Measurements from ENCODE around the gene KLHL26. TPM values are rescaled to one million over a fixed set of nuclear protein-coding genes. Genes with fewer than 3 reads are reported as not detected.

KLHL26 gene
- total and polyA plus RNA-seq, 2 of the 13 experiments (the other 11 are each of a cell fraction or from before 2014, with no cell fraction given) = 1.5 to 1.7 TPM

GRCh38 chr19:18610556-18611326 is 26.1 kb upstream of the KLHL26 start (continued):
- peak; percentile 63 for TF ChIP-seq ZNF800 (CRISPR knock-in tag; IDR thresholded peaks at IDR 0.05)
- TF ChIP-seq GATA4 (IDR thresholded peaks at IDR 0.05; ENCODE audit: borderline replicate concordance, low read depth) = no peak
- peak; percentile 88 for TF ChIP-seq FOSL2 (CRISPR knock-in tag; IDR thresholded peaks at IDR 0.05)
- peak; percentile 67 for TF ChIP-seq BCL6 (CRISPR knock-in tag; IDR thresholded peaks at IDR 0.05)
- no peak for TF ChIP-seq ZNF101 (CRISPR knock-in tag; IDR thresholded peaks at IDR 0.05; ENCODE audit: borderline replicate concordance, low read depth)
- no peak for TF ChIP-seq NR1H2 (CRISPR knock-in tag; IDR thresholded peaks at IDR 0.05; ENCODE audit: borderline replicate concordance, low read depth)
- TF ChIP-seq ATF2 (CRISPR knock-in tag; IDR thresholded peaks at IDR 0.05) = no peak
- TF ChIP-seq ZNF501 (CRISPR knock-in tag; IDR thresholded peaks at IDR 0.05) = no peak
- no peak for TF ChIP-seq LBX2 (CRISPR knock-in tag; IDR thresholded peaks at IDR 0.05; ENCODE audit: borderline replicate concordance)
- no peak for TF ChIP-seq ZNF205 (CRISPR knock-in tag; IDR thresholded peaks at IDR 0.05)
- no peak for TF ChIP-seq HES4 (CRISPR knock-in tag; IDR thresholded peaks at IDR 0.05; ENCODE audit: borderline replicate concordance)
- TF ChIP-seq MEIS1 (CRISPR knock-in tag; IDR thresholded peaks at IDR 0.05; ENCODE audit: borderline replicate concordance) = no peak
- TF ChIP-seq CBX2 (IDR thresholded peaks at IDR 0.05; ENCODE audit: low read depth, low read length) = no peak
- no peak for TF ChIP-seq CBX2 (CRISPR knock-in tag; IDR thresholded peaks at IDR 0.05; ENCODE audit: low read depth)
- no peak for TF ChIP-seq CHCHD3 (CRISPR knock-in tag; IDR thresholded peaks at IDR 0.05)
- TF ChIP-seq ZNF20 (CRISPR knock-in tag; IDR thresholded peaks at IDR 0.05) = no peak
- no peak for TF ChIP-seq RNF219 (CRISPR knock-in tag; IDR thresholded peaks at IDR 0.05)
- no peak for TF ChIP-seq U2AF2 (IDR thresholded peaks at IDR 0.05; ENCODE audit: low read depth, low read length)
- peak; percentile 98 for TF ChIP-seq SIX4 (CRISPR knock-in tag; IDR thresholded peaks at IDR 0.05)
- no peak for TF ChIP-seq NPAS2 (CRISPR knock-in tag; IDR thresholded peaks at IDR 0.05; ENCODE audit: borderline replicate concordance)
- TF ChIP-seq MAFK (conservative IDR thresholded peaks at IDR 0.05 in 1 of 2, IDR thresholded peaks at IDR 0.05 in 1 of 2; ENCODE audit: low read length in 2 of 2) = no peak
- TF ChIP-seq DR1 (CRISPR knock-in tag; IDR thresholded peaks at IDR 0.05) = no peak
- TF ChIP-seq ZNF615 (CRISPR knock-in tag; IDR thresholded peaks at IDR 0.05; ENCODE audit: borderline replicate concordance) = no peak
- TF ChIP-seq IKZF4 (CRISPR knock-in tag; IDR thresholded peaks at IDR 0.05; ENCODE audit: borderline replicate concordance, low read depth, not compliant biosample characterization) = no peak
- no peak for TF ChIP-seq ZNF44 (CRISPR knock-in tag; IDR thresholded peaks at IDR 0.05)
